NCI-H748 (cell line): Measurements from ENCODE around the gene RANBP9.

Experiments used
- DNase-seq: peaks from one replicate; lab custom pipeline; 2025; ENCODE audit not compliant: unreplicated experiment; lab: John Stamatoyannopoulos, UW

Gene RANBP9

GRCh38 chr6:13679996-13680395, 31.6 kb downstream of the RANBP9 start:
- no peak for DNase-seq

GRCh38 chr6:13678255-13678983, 33.2 kb downstream of the RANBP9 start:
- no peak for DNase-seq

GRCh38 chr6:13677878-13678254, 33.8 kb downstream of the RANBP9 start:
- no peak for DNase-seq

GRCh38 chr6:13676551-13677156, 35.0 kb downstream of the RANBP9 start:
- DNase-seq, result no peak

- DNase-seq, result no peak
These were observed 37.0 kb downstream of the RANBP9 start for GRCh38 chr6:13674533-13675190.

GRCh38 chr6:13673825-13674444, 37.7 kb downstream of the RANBP9 start:
- DNase-seq, result no peak

GRCh38 chr6:13673368-13673767, 38.3 kb downstream of the RANBP9 start:
- no peak for DNase-seq

GRCh38 chr6:13672904-13673303, 38.7 kb downstream of the RANBP9 start:
- DNase-seq, result no peak

GRCh38 chr6:13671548-13672127, 40.0 kb downstream of the RANBP9 start:
- DNase-seq, result no peak

- DNase-seq, result no peak
These were observed 42.2 kb downstream of the RANBP9 start for GRCh38 chr6:13669476-13669875.

GRCh38 chr6:13668291-13668928, 43.2 kb downstream of the RANBP9 start:
- DNase-seq, result no peak

- no peak for DNase-seq
These were observed 44.0 kb downstream of the RANBP9 start for GRCh38 chr6:13667655-13668054.

GRCh38 chr6:13666194-13667105, 45.2 kb downstream of the RANBP9 start:
- no peak for DNase-seq

- DNase-seq, result no peak
These were observed 46.8 kb downstream of the RANBP9 start for GRCh38 chr6:13664703-13665352.

- DNase-seq, result no peak
These were observed 47.6 kb downstream of the RANBP9 start for GRCh38 chr6:13663986-13664385.

GRCh38 chr6:13662651-13663334, 48.8 kb downstream of the RANBP9 start:
- DNase-seq, result no peak

GRCh38 chr6:13661647-13662046, 50.0 kb downstream of the RANBP9 start:
- DNase-seq, result no peak

GRCh38 chr6:13660893-13661292, 50.7 kb downstream of the RANBP9 start:
- no peak for DNase-seq

- DNase-seq, result no peak
These were observed 51.4 kb downstream of the RANBP9 start for GRCh38 chr6:13660273-13660672.
